SK-N-MC (cell line): ENCODE data around the gene SPTSSA.
"Not testable (repeated sequence)": the region's sequence is repeated elsewhere in the genome, so short reads cannot be mapped to it uniquely, and the experiment has no call there.

Experiments
- EZH2 ChIP-seq: fragments of 200-600 bp; sonication (generic); IDR thresholded peaks from one replicate; pipeline ENCODE4 v1.6.1; 2017; ENCODE audit warnings: antibody characterized with exemption
- FOXP2 ChIP-seq: optimal IDR thresholded peaks from 2 replicates; pipeline ENCODE3; 2011; ENCODE audit warnings: mild to moderate bottlenecking, moderate library complexity; ENCODE audit not compliant: insufficient read depth; ENCODE audit errors: extremely low read length, control extremely low read depth
- POLR2AphosphoS5 ChIP-seq: IDR thresholded peaks from 2 replicates; pipeline ENCODE4 v1.6.1; 2012; ENCODE audit warnings: mild to moderate bottlenecking, low read depth, low read length, borderline replicate concordance

- not testable (repeated sequence) for TF ChIP-seq FOXP2, EZH2, POLR2AphosphoS5
Observed at GRCh38 chr14:34504027-34504426, 42.0 kb upstream of the SPTSSA start.
